ENCODE measurements around the gene ADORA3.

Gene ADORA3

DNA sequence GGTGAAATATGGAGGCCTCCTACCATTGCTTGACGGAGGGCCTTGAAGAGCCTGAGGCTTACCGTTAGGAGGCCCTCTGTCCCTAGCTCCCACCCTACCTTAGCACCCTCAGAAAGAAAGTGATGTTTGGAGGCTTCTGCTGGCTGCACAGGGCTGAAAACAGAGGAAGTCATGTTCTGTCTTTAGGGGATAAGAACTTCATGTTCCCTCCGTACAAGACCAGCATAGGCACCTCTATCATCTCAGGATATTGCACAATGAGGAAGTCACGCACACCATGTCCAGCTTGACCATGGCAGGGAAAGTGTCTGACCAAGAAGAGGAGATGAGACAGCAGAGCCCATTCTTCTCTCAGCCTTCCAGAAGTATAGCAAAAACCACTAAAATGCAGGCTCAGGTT, 13.8 kb downstream of the ADORA3 start:
- no peaks in the 10 kb centered on the region for H3K27me3 ChIP-seq (ENCODE audit: insufficient read depth, low read depth)
- no peak overlapping the region for H2AFZ ChIP-seq (ENCODE audit: low read depth)
- no peaks in the 10 kb centered on the region for H3K4me1 ChIP-seq (ENCODE audit: low read depth, poor library complexity, severe bottlenecking)
- H3K4me3 ChIP-seq (IDR thresholded peaks at IDR 0.05; ENCODE audit: insufficient read depth, low read depth, low read length): no peak overlapping the region
- H3K4me2 ChIP-seq: no peak overlapping the region
- H4K20me1 ChIP-seq (ENCODE audit: insufficient read depth): no peaks in the 10 kb centered on the region
- no peak overlapping the region for H3K9ac ChIP-seq
- H3K79me2 ChIP-seq (ENCODE audit: insufficient read depth, low read depth): no peaks in the 10 kb centered on the region
- TF ChIP-seq, protein P1, sequence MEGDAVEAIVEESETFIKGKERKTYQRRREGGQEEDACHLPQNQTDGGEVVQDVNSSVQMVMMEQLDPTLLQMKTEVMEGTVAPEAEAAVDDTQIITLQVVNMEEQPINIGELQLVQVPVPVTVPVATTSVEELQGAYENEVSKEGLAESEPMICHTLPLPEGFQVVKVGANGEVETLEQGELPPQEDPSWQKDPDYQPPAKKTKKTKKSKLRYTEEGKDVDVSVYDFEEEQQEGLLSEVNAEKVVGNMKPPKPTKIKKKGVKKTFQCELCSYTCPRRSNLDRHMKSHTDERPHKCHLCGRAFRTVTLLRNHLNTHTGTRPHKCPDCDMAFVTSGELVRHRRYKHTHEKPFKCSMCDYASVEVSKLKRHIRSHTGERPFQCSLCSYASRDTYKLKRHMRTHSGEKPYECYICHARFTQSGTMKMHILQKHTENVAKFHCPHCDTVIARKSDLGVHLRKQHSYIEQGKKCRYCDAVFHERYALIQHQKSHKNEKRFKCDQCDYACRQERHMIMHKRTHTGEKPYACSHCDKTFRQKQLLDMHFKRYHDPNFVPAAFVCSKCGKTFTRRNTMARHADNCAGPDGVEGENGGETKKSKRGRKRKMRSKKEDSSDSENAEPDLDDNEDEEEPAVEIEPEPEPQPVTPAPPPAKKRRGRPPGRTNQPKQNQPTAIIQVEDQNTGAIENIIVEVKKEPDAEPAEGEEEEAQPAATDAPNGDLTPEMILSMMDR (conservative IDR thresholded peaks at IDR 0.05; ENCODE audit: low read depth, low read length): no peak
- no peak overlapping the region for H3K27ac ChIP-seq
- no peaks in the 10 kb centered on the region for H3K36me3 ChIP-seq (ENCODE audit: insufficient read depth)

GRCh38 chr1:111488669-111489068, 14.8 kb downstream of the ADORA3 start:
- TF ChIP-seq, protein P1 (conservative IDR thresholded peaks at IDR 0.05; ENCODE audit: low read depth, low read length): no peak
- Histone ChIP-seq H3K4me1 (ENCODE audit: low read depth, poor library complexity, severe bottlenecking) (no peaks in the 10 kb centered on the region), H3K27ac (no peak overlapping the region)

GRCh38 chr1:111487133-111487532, 16.3 kb downstream of the ADORA3 start:
- no peaks in the 10 kb centered on the region for H3K36me3 ChIP-seq (ENCODE audit: insufficient read depth)
- H3K27me3 ChIP-seq (ENCODE audit: insufficient read depth, low read depth): no peaks in the 10 kb centered on the region
- no peak overlapping the region for H3K4me2 ChIP-seq
- no peak overlapping the region for H3K27ac ChIP-seq
- H3K9ac ChIP-seq: no peak overlapping the region
- no peaks in the 10 kb centered on the region for H3K79me2 ChIP-seq (ENCODE audit: insufficient read depth, low read depth)
- no peaks in the 10 kb centered on the region for H4K20me1 ChIP-seq (ENCODE audit: insufficient read depth)
- peaks cover under 1% of the 10 kb centered on the region for H3K4me1 ChIP-seq (ENCODE audit: low read depth, poor library complexity, severe bottlenecking)
- TF ChIP-seq, protein P1 (conservative IDR thresholded peaks at IDR 0.05; ENCODE audit: low read depth, low read length): no peak
- H2AFZ ChIP-seq (ENCODE audit: low read depth): no peak overlapping the region
- H3K4me3 ChIP-seq (IDR thresholded peaks at IDR 0.05; ENCODE audit: insufficient read depth, low read depth, low read length): no peak overlapping the region

More at GRCh38 chr1:111488669-111489068, 14.8 kb downstream of the ADORA3 start:
- no peaks in the 10 kb centered on the region for H3K79me2 ChIP-seq (ENCODE audit: insufficient read depth, low read depth)
- H3K27me3 ChIP-seq (ENCODE audit: insufficient read depth, low read depth): no peaks in the 10 kb centered on the region
- H2AFZ ChIP-seq (ENCODE audit: low read depth): no peak overlapping the region
- no peaks in the 10 kb centered on the region for H4K20me1 ChIP-seq (ENCODE audit: insufficient read depth)
- H3K9ac ChIP-seq: no peak overlapping the region
- no peak overlapping the region for H3K4me3 ChIP-seq (IDR thresholded peaks at IDR 0.05; ENCODE audit: insufficient read depth, low read depth, low read length)
- H3K4me2 ChIP-seq: no peak overlapping the region
- H3K36me3 ChIP-seq (ENCODE audit: insufficient read depth): no peaks in the 10 kb centered on the region

- no peak overlapping the region for H2AFZ ChIP-seq (ENCODE audit: low read depth)
- no peaks in the 10 kb centered on the region for H3K36me3 ChIP-seq (ENCODE audit: insufficient read depth)
- peaks cover 5% of the 10 kb centered on the region for H3K4me1 ChIP-seq (ENCODE audit: low read depth, poor library complexity, severe bottlenecking)
- H3K9ac ChIP-seq: no peak overlapping the region
- no peaks in the 10 kb centered on the region for H3K79me2 ChIP-seq (ENCODE audit: insufficient read depth, low read depth)
- no peak overlapping the region for H3K4me2 ChIP-seq
- no peaks in the 10 kb centered on the region for H4K20me1 ChIP-seq (ENCODE audit: insufficient read depth)
- H3K27me3 ChIP-seq (ENCODE audit: insufficient read depth, low read depth): no peaks in the 10 kb centered on the region
- no peak overlapping the region for H3K4me3 ChIP-seq (IDR thresholded peaks at IDR 0.05; ENCODE audit: insufficient read depth, low read depth, low read length)
- TF ChIP-seq, protein P1 (conservative IDR thresholded peaks at IDR 0.05; ENCODE audit: low read depth, low read length): no peak
- H3K27ac ChIP-seq: no peak overlapping the region
Measured at GRCh38 chr1:111486431-111486830, 17.0 kb downstream of the ADORA3 start.

All from KMS-11 (cell line).